H1 (cell line): ENCODE results near the gene ZC3H6.

ENCODE experiments used
- ATF3 ChIP-seq: IDR thresholded peaks from 2 replicates; pipeline ENCODE4 v1.6.1; 2011; ENCODE audit warnings: low read depth, mild to moderate bottlenecking, low read length; ENCODE audit not compliant: insufficient read depth
- CTCF ChIP-seq, 3 experiments: IDR thresholded peaks; 1 replicate in 2 of 3; 2 replicates in 1 of 3; pipeline versions ENCODE4 v1.5.1 to v1.6.1; 2011; ENCODE audit warnings: low read length in 3 of 3, mild to moderate bottlenecking in 3 of 3, inconsistent platforms in 2 of 3, low read depth in 1 of 3, moderate library complexity in 1 of 3; ENCODE audit not compliant: insufficient read depth in 1 of 3; ENCODE audit errors: control extremely low read depth in 1 of 3
- E2F6 ChIP-seq: IDR thresholded peaks from 2 replicates; pipeline ENCODE4 v1.6.1; 2012; ENCODE audit warnings: inconsistent platforms
- POLR2A ChIP-seq, 2 experiments: IDR thresholded peaks; 1 replicate in 1 of 2; 2 replicates in 1 of 2; pipeline ENCODE4 v1.6.1; 2011; ENCODE audit warnings: low read depth in 2 of 2, low read length in 2 of 2, mild to moderate bottlenecking in 2 of 2; ENCODE audit errors: control extremely low read depth in 1 of 2
- POLR2AphosphoS5 ChIP-seq: IDR thresholded peaks from 2 replicates; pipeline ENCODE4 v1.6.1; 2011; ENCODE audit warnings: low read depth, low read length
- SP2 ChIP-seq: IDR thresholded peaks from 2 replicates; pipeline ENCODE4 v1.6.1; 2012; ENCODE audit warnings: mild to moderate bottlenecking, low read length, inconsistent platforms
- TCF12 ChIP-seq: IDR thresholded peaks from 2 replicates; pipeline ENCODE4 v1.6.1; 2011; ENCODE audit warnings: low read depth, mild to moderate bottlenecking, low read length
- TF ChIP-seq, protein P1 (sequence below): IDR thresholded peaks from 2 replicates; pipeline ENCODE4 v1.6.1; 2012; ENCODE audit warnings: low read length, inconsistent platforms

- TF ChIP-seq CTCF (IDR thresholded peaks at IDR 0.05; ENCODE audit: control extremely low read depth in 1 of 3, insufficient read depth in 1 of 3, low read depth in 1 of 3, low read length in 3 of 3) = no peak
- TF ChIP-seq POLR2A (IDR thresholded peaks at IDR 0.05; ENCODE audit: control extremely low read depth in 1 of 2, low read depth in 2 of 2, low read length in 2 of 2) = no peak
- TF ChIP-seq ATF3 = no peak
- TF ChIP-seq POLR2AphosphoS5 = no peak
- TF ChIP-seq SP2 = no peak
- no peak for TF ChIP-seq TCF12
- TF ChIP-seq, protein P1, sequence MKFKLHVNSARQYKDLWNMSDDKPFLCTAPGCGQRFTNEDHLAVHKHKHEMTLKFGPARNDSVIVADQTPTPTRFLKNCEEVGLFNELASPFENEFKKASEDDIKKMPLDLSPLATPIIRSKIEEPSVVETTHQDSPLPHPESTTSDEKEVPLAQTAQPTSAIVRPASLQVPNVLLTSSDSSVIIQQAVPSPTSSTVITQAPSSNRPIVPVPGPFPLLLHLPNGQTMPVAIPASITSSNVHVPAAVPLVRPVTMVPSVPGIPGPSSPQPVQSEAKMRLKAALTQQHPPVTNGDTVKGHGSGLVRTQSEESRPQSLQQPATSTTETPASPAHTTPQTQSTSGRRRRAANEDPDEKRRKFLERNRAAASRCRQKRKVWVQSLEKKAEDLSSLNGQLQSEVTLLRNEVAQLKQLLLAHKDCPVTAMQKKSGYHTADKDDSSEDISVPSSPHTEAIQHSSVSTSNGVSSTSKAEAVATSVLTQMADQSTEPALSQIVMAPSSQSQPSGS = no peak
- TF ChIP-seq E2F6 = no peak
Observed at GRCh38 chr2:112296407-112296806, 21.0 kb downstream of the ZC3H6 start.
